IPS DF 4.7 (cell line): ENCODE measurements around the gene NGFR.

ENCODE experiments used
- DNase-seq: peaks from one replicate; pipeline ENCODE4 v3.0.0-alpha.2; 2013; ENCODE audit warnings: low spot score; ENCODE audit errors: extremely low read depth

The NGFR gene

GRCh38 chr17:49469831-49470810, 25.0 kb upstream of the NGFR start:
- DNase-seq: no peak

GRCh38 chr17:49471089-49471683, 23.9 kb upstream of the NGFR start:
- DNase-seq: no peak

GRCh38 chr17:49471769-49472168, 23.3 kb upstream of the NGFR start:
- DNase-seq: no peak

GRCh38 chr17:49472527-49472926, 22.6 kb upstream of the NGFR start:
- no peak for DNase-seq

- DNase-seq: no peak
Observed at GRCh38 chr17:49473900-49474751, 21.0 kb upstream of the NGFR start.

GRCh38 chr17:49477709-49478108, 17.4 kb upstream of the NGFR start:
- no peak for DNase-seq

GRCh38 chr17:49480836-49481615, 14.1 kb upstream of the NGFR start:
- no peak for DNase-seq

GRCh38 chr17:49482144-49482817, 12.8 kb upstream of the NGFR start:
- DNase-seq: no peak

GRCh38 chr17:49483599-49484509, 11.2 kb upstream of the NGFR start:
- DNase-seq: no peak

GRCh38 chr17:49484588-49484987, 10.5 kb upstream of the NGFR start:
- no peak for DNase-seq

- DNase-seq: peak; percentile 80
Observed at GRCh38 chr17:49486012-49486641, 9.0 kb upstream of the NGFR start.

GRCh38 chr17:49487183-49487582, 7.9 kb upstream of the NGFR start:
- DNase-seq: no peak

- no peak for DNase-seq
Observed at GRCh38 chr17:49488612-49489011, 6.5 kb upstream of the NGFR start.

- DNase-seq: no peak
Observed at GRCh38 chr17:49489348-49489747, 5.7 kb upstream of the NGFR start.

GRCh38 chr17:49490276-49490675, 4.8 kb upstream of the NGFR start:
- DNase-seq: no peak

- no peak for DNase-seq
Observed at GRCh38 chr17:49491192-49491769, 3.8 kb upstream of the NGFR start.

GRCh38 chr17:49494399-49494985, 601 bp upstream of the NGFR start:
- no peak for DNase-seq

GRCh38 chr17:49495842-49496182, 719 bp downstream of the NGFR start:
- DNase-seq: no peak
